Mesenchymal stem cell (in vitro differentiated cells and primary cell): ENCODE measurements around the gene GDF9.

Source experiments
- DNase-seq: peaks from one replicate; pipeline ENCODE4 v3.0.0-alpha.2; 2013
- H2AFZ ChIP-seq: one replicate; pipeline ENCODE4 v1.6.1; 2013; ENCODE audit warnings: low read depth, mild to moderate bottlenecking, control low read depth, inconsistent platforms, low read length, moderate library complexity
- H2AK5ac ChIP-seq: 2 replicates; pipeline ENCODE4 v1.6.1; 2013; ENCODE audit warnings: low read length, moderate library complexity, mild to moderate bottlenecking, inconsistent platforms; ENCODE audit not compliant: severe bottlenecking
- H2BK120ac ChIP-seq: one replicate; pipeline ENCODE4 v1.6.1; 2013; ENCODE audit warnings: low read depth, mild to moderate bottlenecking, inconsistent platforms, low read length, moderate library complexity
- H2BK12ac ChIP-seq, 2 experiments: one replicate each; pipeline ENCODE4 v1.6.1; 2013; ENCODE audit warnings: inconsistent platforms in 2 of 2, low read length in 2 of 2, mild to moderate bottlenecking in 2 of 2, moderate library complexity in 2 of 2, control low read depth in 1 of 2
- H2BK15ac ChIP-seq: one replicate; pipeline ENCODE4 v1.6.1; 2013; ENCODE audit warnings: mild to moderate bottlenecking, low read depth, inconsistent platforms; ENCODE audit not compliant: poor library complexity, severe bottlenecking
- H2BK5ac ChIP-seq: 2 replicates; pipeline ENCODE4 v1.6.1; 2013; ENCODE audit warnings: low read depth, mild to moderate bottlenecking, low read length, control low read depth, inconsistent platforms; ENCODE audit not compliant: poor library complexity, severe bottlenecking
- H3K14ac ChIP-seq, 2 experiments: one replicate each; pipeline ENCODE4 v1.6.1; 2013; ENCODE audit warnings: inconsistent platforms in 2 of 2, low read length in 2 of 2, control low read depth in 1 of 2, mild to moderate bottlenecking in 1 of 2, moderate library complexity in 1 of 2
- H3K18ac ChIP-seq, 2 experiments: one replicate each; pipeline ENCODE4 v1.6.1; 2013; ENCODE audit warnings: inconsistent platforms in 2 of 2, low read length in 2 of 2, control low read depth in 1 of 2, low read depth in 1 of 2, mild to moderate bottlenecking in 1 of 2
- H3K23ac ChIP-seq, 2 experiments: one replicate each; pipeline ENCODE4 v1.6.1; 2013; ENCODE audit warnings: inconsistent platforms in 2 of 2, low read length in 2 of 2, mild to moderate bottlenecking in 2 of 2, moderate library complexity in 2 of 2, control low read depth in 1 of 2
- H3K27ac ChIP-seq: 2 replicates; pipeline ENCODE4 v1.5.1; 2013; ENCODE audit warnings: mild to moderate bottlenecking, moderate library complexity, low read length, control low read depth, inconsistent platforms; ENCODE audit not compliant: poor library complexity, severe bottlenecking
- H3K27me3 ChIP-seq, 2 experiments: 2 replicates each; pipeline versions ENCODE4 v1.6.1 to v1.7.0; 2013; ENCODE audit warnings: low read length in 2 of 2, mild to moderate bottlenecking in 2 of 2, moderate library complexity in 2 of 2, control low read depth in 1 of 2, inconsistent platforms in 1 of 2; ENCODE audit not compliant: control insufficient read depth in 1 of 2, insufficient read depth in 1 of 2
- H3K36me3 ChIP-seq, 2 experiments: 2 replicates each; pipeline versions ENCODE4 v1.6.1 to v1.7.0; 2013; ENCODE audit warnings: low read length in 2 of 2, control low read depth in 1 of 2, inconsistent platforms in 1 of 2, low read depth in 1 of 2, mild to moderate bottlenecking in 1 of 2; ENCODE audit not compliant: insufficient read depth in 2 of 2, control insufficient read depth in 1 of 2
- H3K4ac ChIP-seq, 2 experiments: one replicate each; pipeline ENCODE4 v1.6.1; 2013; ENCODE audit warnings: inconsistent platforms in 2 of 2, low read length in 2 of 2, mild to moderate bottlenecking in 2 of 2, moderate library complexity in 2 of 2, control low read depth in 1 of 2, low read depth in 1 of 2
- H3K4me1 ChIP-seq: 2 replicates; pipeline ENCODE4 v1.6.1; 2013; ENCODE audit warnings: low read depth, low read length, control low read depth; ENCODE audit not compliant: control insufficient read depth, insufficient read depth
- H3K4me2 ChIP-seq: 2 replicates; pipeline ENCODE4 v1.6.1; 2013; ENCODE audit warnings: low read length, mild to moderate bottlenecking, inconsistent platforms; ENCODE audit not compliant: poor library complexity, severe bottlenecking
- H3K4me3 ChIP-seq, 2 experiments: 2 replicates each; pipeline versions ENCODE4 v1.5.1 to v1.7.0; 2013; ENCODE audit warnings: low read length in 2 of 2, mild to moderate bottlenecking in 2 of 2, control low read depth in 1 of 2, low read depth in 1 of 2; ENCODE audit not compliant: insufficient read depth in 1 of 2
- H3K79me1 ChIP-seq: replicated peaks from 2 replicates; pipeline ENCODE4 v1.6.1; 2013; ENCODE audit warnings: mild to moderate bottlenecking, control low read depth, low read length, inconsistent platforms; ENCODE audit not compliant: poor library complexity, severe bottlenecking
- H3K9ac ChIP-seq: 2 replicates; pipeline ENCODE4 v1.7.0; 2013; ENCODE audit warnings: mild to moderate bottlenecking, low read length, moderate library complexity
- H3K9me3 ChIP-seq: 2 replicates; pipeline ENCODE4 v1.7.0; 2013; ENCODE audit warnings: mild to moderate bottlenecking, low read length; ENCODE audit not compliant: control insufficient read depth
- H4K8ac ChIP-seq: one replicate; pipeline ENCODE4 v1.6.1; 2013; ENCODE audit warnings: inconsistent platforms, mild to moderate bottlenecking, low read length, moderate library complexity
- H4K91ac ChIP-seq: one replicate; pipeline ENCODE4 v1.6.1; 2013; ENCODE audit warnings: mild to moderate bottlenecking, low read length, inconsistent platforms
- WGBS: methylation state at CpG from one replicate; pipeline ENCODE4 v1.1.7; 2013; ENCODE audit warnings: mixed read lengths; 5-methylcytosine and 5-hydroxymethylcytosine counted together

The GDF9 gene

GRCh38 chr5:132834057-132834456 lies 32.2 kb downstream of the GDF9 start:
- Histone ChIP-seq H3K18ac (no peak overlapping the region), H3K23ac (no peak overlapping the region), H3K9me3 (no peaks in the 10 kb centered on the region), H2BK12ac (no peak overlapping the region), H3K4me2 (no peak overlapping the region), H3K4ac (no peak overlapping the region), H4K8ac (no peak overlapping the region), H2BK5ac (no peak overlapping the region), H4K91ac (no peak overlapping the region), H3K27ac (no peak overlapping the region), H2BK120ac (no peak overlapping the region), H2BK15ac (no peak overlapping the region), H2AK5ac (no peak overlapping the region), H3K4me3 (no peak overlapping the region), H3K4me1 (peaks cover 13% of the 10 kb centered on the region), H3K36me3 (no peaks in the 10 kb centered on the region), H3K79me1 (peaks cover 2% of the 10 kb centered on the region), H3K14ac (no peak overlapping the region), H3K27me3 (no peaks in the 10 kb centered on the region), H2AFZ (no peak overlapping the region), H3K9ac (no peak overlapping the region)
- WGBS = 100% methylated on average over 3 of the region's 3 CpGs
- DNase-seq = no peak

- no peak overlapping the region for H3K4ac ChIP-seq
- no peak overlapping the region for H4K8ac ChIP-seq
- H3K23ac ChIP-seq = no peak overlapping the region
- no peak for DNase-seq
- H3K4me2 ChIP-seq = no peak overlapping the region
- no peak overlapping the region for H4K91ac ChIP-seq
- no peak overlapping the region for H2BK120ac ChIP-seq
- H3K27ac ChIP-seq = no peak overlapping the region
- H3K18ac ChIP-seq = no peak overlapping the region
- no peak overlapping the region for H2BK15ac ChIP-seq
- no peak overlapping the region for H3K14ac ChIP-seq
- H2BK5ac ChIP-seq = no peak overlapping the region
- H3K36me3 ChIP-seq = peaks cover 0 to 2% of the 10 kb centered on the region in 2 experiments
- no peaks in the 10 kb centered on the region for H3K27me3 ChIP-seq
- H2AFZ ChIP-seq = no peak overlapping the region
- no peaks in the 10 kb centered on the region for H3K9me3 ChIP-seq
- peaks cover 13% of the 10 kb centered on the region for H3K4me1 ChIP-seq
- no peak overlapping the region for H3K4me3 ChIP-seq
- H2BK12ac ChIP-seq = no peak overlapping the region
- H2AK5ac ChIP-seq = no peak overlapping the region
- peaks cover 7% of the 10 kb centered on the region for H3K79me1 ChIP-seq
- H3K9ac ChIP-seq = no peak overlapping the region
- 92% methylated on average over 5 of the region's 5 CpGs for WGBS
Observed at GRCh38 chr5:132832612-132833011, 33.7 kb downstream of the GDF9 start.

- H3K4me1 ChIP-seq = peaks cover 13% of the 10 kb centered on the region
- H2BK5ac ChIP-seq = no peak overlapping the region
- H3K14ac ChIP-seq = no peak overlapping the region
- H3K36me3 ChIP-seq = peaks cover 0 to 2% of the 10 kb centered on the region in 2 experiments
- DNase-seq = no peak
- H2AFZ ChIP-seq = no peak overlapping the region
- no peak overlapping the region for H3K23ac ChIP-seq
- no peak overlapping the region for H3K18ac ChIP-seq
- WGBS = 92% methylated on average over 13 of the region's 15 CpGs
- no peak overlapping the region for H3K4ac ChIP-seq
- H2BK12ac ChIP-seq = no peak overlapping the region
- H4K8ac ChIP-seq = no peak overlapping the region
- peak overlapping the region; percentile 78 to 81 for H3K4me3 ChIP-seq
- no peak overlapping the region for H2BK15ac ChIP-seq
- no peak overlapping the region for H3K27ac ChIP-seq
- peaks cover 7% of the 10 kb centered on the region for H3K79me1 ChIP-seq
- no peak overlapping the region for H4K91ac ChIP-seq
- H3K9me3 ChIP-seq = no peaks in the 10 kb centered on the region
- H2BK120ac ChIP-seq = peak overlapping the region; percentile 11
- H2AK5ac ChIP-seq = no peak overlapping the region
- H3K4me2 ChIP-seq = peak overlapping the region; percentile 80
- H3K9ac ChIP-seq = no peak overlapping the region
- H3K27me3 ChIP-seq = no peaks in the 10 kb centered on the region
Observed at GRCh38 chr5:132831095-132831860, 35.0 kb downstream of the GDF9 start.

- H4K8ac ChIP-seq = peak within 1 kb of the TSS; percentile 82
- peak within 1 kb of the TSS in 1 of 2 experiments; percentile 73 for H3K14ac ChIP-seq
- H3K23ac ChIP-seq = peak within 1 kb of the TSS in 1 of 2 experiments; percentile 74
- no peaks in the 10 kb centered on the region for H3K9me3 ChIP-seq
- peak within 1 kb of the TSS; percentile 84 for H3K9ac ChIP-seq
- peak within 1 kb of the TSS in 1 of 2 experiments; percentile 81 for H2BK12ac ChIP-seq
- no peak within 1 kb of the TSS for H2BK5ac ChIP-seq
- peak within 1 kb of the TSS; percentile 76 to 81 for H3K18ac ChIP-seq
- H3K4me3 ChIP-seq = peak within 1 kb of the TSS; percentile 78 to 81
- H2AK5ac ChIP-seq = no peak within 1 kb of the TSS
- peak within 1 kb of the TSS; percentile 51 to 64 for H3K4ac ChIP-seq
- peaks cover 13% of the 10 kb centered on the region for H3K4me1 ChIP-seq
- peak; percentile 50 for DNase-seq
- H2BK120ac ChIP-seq = peak within 1 kb of the TSS; percentile 61
- peak within 1 kb of the TSS; percentile 52 for H2BK15ac ChIP-seq
- WGBS = 4% methylated on average over 67 of the region's 78 CpGs
- H3K36me3 ChIP-seq = peaks cover 0 to 7% of the 10 kb centered on the region in 2 experiments
- peak within 1 kb of the TSS; percentile 80 for H2AFZ ChIP-seq
- H3K27me3 ChIP-seq = no peaks in the 10 kb centered on the region
- peak within 1 kb of the TSS; percentile 59 for H4K91ac ChIP-seq
- H3K27ac ChIP-seq = no peak within 1 kb of the TSS
- peak within 1 kb of the TSS; percentile 80 for H3K4me2 ChIP-seq
- H3K79me1 ChIP-seq = peaks cover 7% of the 10 kb centered on the region
Observed at GRCh38 chr5:132830436-132831094, 35.7 kb downstream of the GDF9 start, which contains the start of gene SHROOM1. SHROOM1 (minus strand) TSS chr5:132830647; CDS start chr5:132826140, 4,507 bp downstream.
